ENCODE results near the gene BCL11B. TPM values are rescaled to one million over a fixed set of nuclear protein-coding genes. Genes with fewer than 3 reads are reported as not detected.
A peak's percentile ranks its signal among the peaks of the same experiment; 100 is the strongest.

BCL11B gene
- polyA plus RNA-seq, 3 donors from 2014 or later, result 0.75 to 3.1 (median 1.0) TPM

DNA sequence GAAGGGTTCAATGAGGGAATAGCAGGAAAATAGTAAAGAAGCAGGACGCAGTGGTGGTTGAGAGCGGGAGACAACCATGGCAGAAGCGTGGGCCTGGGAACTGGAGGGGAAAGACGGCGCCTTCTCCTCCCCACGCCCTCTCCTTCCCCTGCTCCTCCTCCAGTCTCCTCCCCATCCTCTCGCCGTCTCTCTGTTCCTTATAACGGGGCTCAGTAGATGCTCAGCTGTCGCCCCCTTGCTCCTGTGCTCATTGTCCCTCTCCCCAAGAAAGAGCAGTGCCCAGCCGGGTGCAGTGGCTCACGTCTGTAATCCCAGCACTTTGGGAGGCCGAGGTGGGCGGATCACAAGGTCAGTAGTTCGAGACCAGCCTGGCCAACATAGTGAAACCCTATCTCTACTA is 142.0 kb downstream of the BCL11B start:
- no peaks in the 10 kb centered on the region for H3K9me3 Mint-ChIP-seq
- no peak for DNase-seq
- H3K4me3 Mint-ChIP-seq, result no peak overlapping the region
- no peaks in the 10 kb centered on the region for H3K36me3 Mint-ChIP-seq
- H3K27me3 Mint-ChIP-seq (ENCODE audit: low read depth in 3 of 3), result peaks cover 0 to 4% (median 2%) of the 10 kb centered on the region in 3 donors
- peak overlapping the region in 1 of 6 donors; percentile 72 for H3K27ac Mint-ChIP-seq
- peaks cover 3 to 6% of the 10 kb centered on the region in 2 donors for H3K4me1 Mint-ChIP-seq

DNA sequence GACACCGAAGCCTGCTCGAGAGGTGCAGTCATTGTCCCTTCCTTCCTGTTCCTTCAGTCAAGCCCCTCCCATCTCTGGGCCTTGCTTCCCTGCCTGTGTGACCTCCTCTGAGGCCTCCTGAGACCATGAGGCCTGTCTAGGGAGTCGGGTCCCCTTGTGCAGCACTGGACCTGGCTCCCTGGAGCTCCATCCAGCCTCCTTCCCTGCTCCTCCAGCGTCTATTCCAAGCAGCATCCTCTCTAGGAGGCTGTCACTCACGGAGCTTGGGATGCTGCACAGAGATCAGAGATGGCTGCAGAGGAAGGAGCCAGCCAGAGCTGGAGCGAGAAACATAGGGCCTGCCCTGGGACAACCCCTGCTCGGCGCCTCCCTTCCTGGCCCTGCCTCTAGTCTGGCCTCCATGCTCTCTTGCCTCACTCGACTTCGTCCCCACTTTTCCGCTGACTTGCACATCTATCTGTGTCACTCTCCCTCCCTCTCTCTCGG is 142.7 kb downstream of the BCL11B start:
- H3K27me3 Mint-ChIP-seq (ENCODE audit: low read depth in 3 of 3), result peaks cover 0 to 4% (median 2%) of the 10 kb centered on the region in 3 donors
- no peaks in the 10 kb centered on the region for H3K36me3 Mint-ChIP-seq
- H3K4me1 Mint-ChIP-seq, result peaks cover 3 to 6% of the 10 kb centered on the region in 2 donors
- DNase-seq, result no peak
- no peak overlapping the region for H3K4me3 Mint-ChIP-seq
- no peaks in the 10 kb centered on the region for H3K9me3 Mint-ChIP-seq
- H3K27ac Mint-ChIP-seq, result peak overlapping the region in 1 of 6 donors; percentile 56

DNA sequence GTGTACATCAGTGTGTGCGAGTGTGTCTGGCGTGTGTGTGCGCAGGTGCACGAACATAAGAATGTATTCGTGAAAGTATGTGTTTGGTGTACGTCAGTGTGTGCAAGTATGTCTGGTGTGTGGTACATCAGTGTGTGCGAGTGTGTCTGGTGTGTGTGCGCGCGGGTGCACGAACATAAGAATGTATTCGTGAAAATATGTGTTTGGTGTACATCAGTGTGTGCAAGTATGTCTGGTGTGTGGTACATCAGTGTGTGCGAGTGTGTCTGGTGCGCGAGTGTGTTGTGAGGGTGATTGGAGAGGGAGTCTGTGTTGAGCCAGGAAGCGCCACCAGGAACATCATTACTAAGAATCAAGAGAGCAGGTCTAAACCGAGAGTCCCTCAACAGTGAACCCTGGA is 143.8 kb downstream of the BCL11B start:
- Mint-ChIP-seq H3K4me3 (no peak overlapping the region), H3K27me3 (ENCODE audit: low read depth in 3 of 3) (peaks cover 0 to 4% (median 2%) of the 10 kb centered on the region in 3 donors), H3K27ac (no peak overlapping the region), H3K4me1 (peaks cover 3 to 6% of the 10 kb centered on the region in 2 donors), H3K9me3 (no peaks in the 10 kb centered on the region), H3K36me3 (no peaks in the 10 kb centered on the region)
- DNase-seq, result no peak

DNA sequence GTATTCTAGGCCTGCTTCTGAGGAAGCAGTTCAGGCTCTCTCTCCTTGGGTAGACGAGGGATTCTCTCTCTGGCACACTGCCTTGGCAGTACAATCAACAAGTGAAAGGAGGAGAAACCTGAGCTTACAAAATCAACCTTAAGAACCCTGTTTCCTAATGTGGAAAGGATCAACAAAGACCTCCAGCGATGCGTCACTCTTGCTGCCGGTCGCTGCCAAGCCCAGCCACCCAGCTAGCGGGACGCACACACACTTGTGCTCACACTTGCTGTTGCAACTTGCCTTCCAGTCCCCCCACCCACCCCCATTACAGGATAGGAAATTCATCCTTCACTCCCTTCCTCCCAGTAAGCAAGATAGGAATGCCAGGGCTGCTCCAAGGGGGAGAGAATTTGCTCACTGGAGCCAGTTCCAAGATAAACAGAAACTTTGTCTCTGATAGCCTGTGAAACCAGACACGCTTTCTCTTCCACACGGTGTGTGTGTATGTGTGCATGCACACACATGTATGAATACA is 144.3 kb downstream of the BCL11B start:
- peaks cover 3 to 6% of the 10 kb centered on the region in 2 donors for H3K4me1 Mint-ChIP-seq
- no peak for DNase-seq
- no peak overlapping the region for H3K4me3 Mint-ChIP-seq
- H3K27me3 Mint-ChIP-seq (ENCODE audit: low read depth in 3 of 3), result peaks cover 0 to 4% (median 2%) of the 10 kb centered on the region in 3 donors
- no peak overlapping the region for H3K27ac Mint-ChIP-seq
- no peaks in the 10 kb centered on the region for H3K9me3 Mint-ChIP-seq
- H3K36me3 Mint-ChIP-seq, result no peaks in the 10 kb centered on the region

DNA sequence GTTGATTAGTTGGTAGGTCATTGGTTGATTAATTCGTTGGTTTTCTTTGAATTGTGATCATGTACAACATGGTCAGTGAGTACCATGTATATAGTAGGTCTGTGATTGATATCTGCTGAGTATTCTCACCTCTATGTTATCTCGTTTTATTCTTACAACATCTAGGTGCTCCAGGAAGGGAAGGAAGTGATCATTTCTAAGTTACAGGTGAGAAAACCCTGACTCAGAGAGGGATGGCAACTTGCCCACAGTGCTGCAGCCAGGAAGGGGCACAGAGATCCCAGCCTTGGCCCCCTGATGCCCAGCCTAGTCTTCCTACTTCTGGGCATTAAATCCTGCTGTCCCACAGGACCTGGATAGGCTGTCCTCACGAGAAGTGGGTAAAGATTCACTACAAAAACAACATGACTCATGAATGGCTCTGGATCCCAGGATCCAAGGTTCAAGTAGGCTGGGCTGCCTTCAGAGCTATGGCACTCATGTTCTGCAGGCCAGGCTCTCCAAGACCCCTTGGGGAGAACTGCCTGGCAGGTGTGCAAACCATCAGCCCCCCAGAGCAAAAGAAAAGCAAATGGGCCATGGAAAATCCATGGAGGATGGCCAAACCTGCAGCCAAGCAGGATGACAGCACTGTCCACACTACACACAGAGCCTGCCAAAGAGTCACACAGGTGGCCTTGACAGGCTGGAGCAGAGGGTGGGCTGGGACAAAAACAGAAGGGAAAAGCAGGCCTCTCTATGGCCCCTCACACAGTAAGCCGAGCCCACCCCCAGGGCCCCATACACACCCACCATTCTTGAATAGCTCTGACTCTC is 146.2 kb downstream of the BCL11B start:
- no peak for DNase-seq
- Mint-ChIP-seq H3K27me3 (ENCODE audit: low read depth in 3 of 3) (peaks cover 0 to 8% (median 4%) of the 10 kb centered on the region in 3 donors), H3K9me3 (no peaks in the 10 kb centered on the region), H3K36me3 (no peaks in the 10 kb centered on the region), H3K27ac (no peak overlapping the region), H3K4me1 (peaks cover 3 to 6% of the 10 kb centered on the region in 2 donors), H3K4me3 (no peak overlapping the region)

DNA sequence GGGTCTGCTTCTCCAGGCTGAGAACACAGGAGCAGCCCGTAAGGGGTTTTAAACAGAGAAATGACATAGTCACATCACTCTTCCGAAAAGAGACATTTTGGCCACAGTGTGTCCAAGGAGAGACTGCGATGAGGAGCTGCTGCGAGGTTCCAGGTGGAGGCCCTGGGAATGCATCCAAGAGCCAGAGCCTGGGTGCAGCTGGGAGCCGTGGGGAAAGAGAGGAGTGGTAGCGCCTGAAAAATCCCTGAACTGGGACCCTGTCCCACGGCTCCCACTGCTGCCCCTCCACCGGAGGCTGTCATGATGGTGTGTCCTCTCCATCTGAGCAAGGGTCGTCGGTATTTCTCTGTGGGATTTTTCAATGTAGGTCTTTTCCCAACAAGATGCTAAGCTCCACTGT is 146.9 kb downstream of the BCL11B start:
- DNase-seq, result no peak
- Mint-ChIP-seq H3K4me1 (peaks cover 3 to 6% of the 10 kb centered on the region in 2 donors), H3K27me3 (ENCODE audit: low read depth in 3 of 3) (peaks cover 0 to 8% (median 4%) of the 10 kb centered on the region in 3 donors), H3K27ac (no peak overlapping the region), H3K9me3 (no peaks in the 10 kb centered on the region), H3K4me3 (no peak overlapping the region), H3K36me3 (no peaks in the 10 kb centered on the region)

DNA sequence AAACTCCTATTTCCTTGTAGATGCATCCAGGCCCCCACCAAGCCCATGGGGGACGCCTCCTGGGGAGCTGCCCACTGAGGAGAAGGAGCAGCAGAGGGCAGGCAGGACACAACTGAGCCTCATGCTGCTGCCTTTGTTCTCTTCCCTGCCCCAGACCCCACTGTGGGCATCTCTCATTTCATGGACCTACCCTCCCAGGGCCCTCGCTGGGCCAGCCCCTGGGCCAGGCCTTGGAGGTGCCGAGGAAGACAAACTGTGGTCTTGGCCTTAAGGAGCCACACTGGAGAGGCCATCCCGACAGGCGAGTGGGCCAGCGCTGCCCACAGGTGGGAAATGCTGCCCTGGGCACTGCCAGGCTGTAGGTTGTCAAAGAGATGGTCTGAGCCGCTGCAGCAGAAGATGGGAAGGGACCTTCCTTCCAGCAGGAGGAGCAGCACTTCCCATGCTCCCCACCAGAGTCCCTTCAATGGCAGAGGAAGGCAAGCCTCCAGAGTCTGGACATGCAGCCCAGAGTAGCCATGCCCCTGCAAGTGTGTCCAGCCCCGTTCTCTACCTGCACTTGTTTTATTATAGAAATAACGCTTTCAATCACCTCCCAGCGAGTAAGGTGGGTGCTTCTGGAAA is 147.4 kb downstream of the BCL11B start:
- Mint-ChIP-seq H3K27me3 (ENCODE audit: low read depth in 3 of 3) (peaks cover 0 to 11% (median 4%) of the 10 kb centered on the region in 3 donors), H3K27ac (no peak overlapping the region), H3K4me3 (no peak overlapping the region), H3K4me1 (peaks cover 3 to 4% of the 10 kb centered on the region in 2 donors), H3K36me3 (no peaks in the 10 kb centered on the region), H3K9me3 (no peaks in the 10 kb centered on the region)
- no peak for DNase-seq

DNA sequence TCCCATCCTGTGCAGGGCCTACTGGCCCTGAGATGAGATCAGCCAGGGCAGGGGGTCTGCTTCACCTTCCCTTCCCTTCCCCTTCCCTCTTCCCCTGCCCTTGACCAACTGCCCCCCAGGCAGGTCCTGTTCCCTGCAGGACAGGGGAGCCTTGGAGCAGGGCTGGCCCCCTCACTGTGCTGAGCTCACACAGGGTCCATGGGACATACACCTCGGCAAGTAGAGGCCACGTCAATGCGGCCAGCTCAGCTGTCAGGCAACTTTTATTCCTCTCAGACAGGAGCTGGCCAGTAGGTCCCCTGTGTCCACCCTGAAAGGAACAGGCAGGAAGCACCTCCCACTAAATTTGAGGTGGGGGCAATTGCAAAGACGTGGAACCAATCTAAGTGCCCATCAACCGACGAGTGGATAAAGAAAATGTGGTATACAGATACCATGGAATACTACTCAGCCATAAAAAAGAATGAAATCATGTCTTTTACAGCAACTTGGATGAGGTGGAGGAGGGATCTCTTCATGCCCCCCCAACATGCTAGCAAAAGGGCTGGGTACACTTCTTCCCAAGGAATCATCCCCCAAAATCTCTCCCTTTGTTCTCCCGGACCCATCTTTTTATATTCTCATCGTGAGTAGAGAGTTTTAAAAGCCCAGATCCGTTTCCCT is 148.7 kb downstream of the BCL11B start:
- no peak for DNase-seq
- no peak overlapping the region for H3K4me3 Mint-ChIP-seq
- no peaks in the 10 kb centered on the region for H3K36me3 Mint-ChIP-seq
- H3K27ac Mint-ChIP-seq, result no peak overlapping the region
- H3K9me3 Mint-ChIP-seq, result no peaks in the 10 kb centered on the region
- peaks cover 1 to 14% (median 2%) of the 10 kb centered on the region in 3 donors for H3K27me3 Mint-ChIP-seq (ENCODE audit: low read depth in 3 of 3)
- H3K4me1 Mint-ChIP-seq, result peaks cover 7 to 8% of the 10 kb centered on the region in 2 donors

DNA sequence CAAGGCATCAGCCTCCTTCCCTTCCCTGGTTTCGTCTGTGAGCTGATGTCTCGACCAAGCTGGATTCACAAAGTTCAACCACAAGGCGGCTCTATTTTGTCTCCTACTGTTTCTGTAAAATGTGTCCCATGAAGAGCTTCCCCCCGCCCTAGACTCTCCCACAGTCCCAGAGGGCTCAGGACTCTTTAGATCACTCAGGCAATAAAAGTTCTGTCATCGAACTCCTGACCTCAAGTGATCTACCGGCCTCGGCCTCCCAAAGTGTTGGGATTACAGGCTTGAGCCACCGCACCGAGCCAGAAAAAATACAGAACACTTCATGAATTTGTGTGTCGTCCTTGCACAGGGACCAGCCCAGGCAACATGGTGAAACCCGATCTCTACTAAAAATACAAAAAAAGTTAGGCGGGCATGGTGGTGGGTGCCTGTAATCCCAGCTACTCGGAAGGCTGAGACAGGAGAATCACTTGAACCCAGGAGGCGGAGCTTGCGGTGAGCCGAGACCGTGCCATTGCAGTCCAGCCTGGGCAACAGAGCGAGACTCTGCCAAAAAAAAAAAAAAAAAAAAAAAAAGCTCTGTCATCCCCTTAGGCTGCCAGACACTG is 149.4 kb downstream of the BCL11B start:
- H3K27me3 Mint-ChIP-seq (ENCODE audit: low read depth in 3 of 3), result peaks cover 2 to 14% (median 4%) of the 10 kb centered on the region in 3 donors
- H3K27ac Mint-ChIP-seq, result no peak overlapping the region
- no peak overlapping the region for H3K4me3 Mint-ChIP-seq
- no peaks in the 10 kb centered on the region for H3K9me3 Mint-ChIP-seq
- DNase-seq, result no peak
- H3K36me3 Mint-ChIP-seq, result no peaks in the 10 kb centered on the region
- H3K4me1 Mint-ChIP-seq, result peaks cover 9 to 10% of the 10 kb centered on the region in 2 donors

DNA sequence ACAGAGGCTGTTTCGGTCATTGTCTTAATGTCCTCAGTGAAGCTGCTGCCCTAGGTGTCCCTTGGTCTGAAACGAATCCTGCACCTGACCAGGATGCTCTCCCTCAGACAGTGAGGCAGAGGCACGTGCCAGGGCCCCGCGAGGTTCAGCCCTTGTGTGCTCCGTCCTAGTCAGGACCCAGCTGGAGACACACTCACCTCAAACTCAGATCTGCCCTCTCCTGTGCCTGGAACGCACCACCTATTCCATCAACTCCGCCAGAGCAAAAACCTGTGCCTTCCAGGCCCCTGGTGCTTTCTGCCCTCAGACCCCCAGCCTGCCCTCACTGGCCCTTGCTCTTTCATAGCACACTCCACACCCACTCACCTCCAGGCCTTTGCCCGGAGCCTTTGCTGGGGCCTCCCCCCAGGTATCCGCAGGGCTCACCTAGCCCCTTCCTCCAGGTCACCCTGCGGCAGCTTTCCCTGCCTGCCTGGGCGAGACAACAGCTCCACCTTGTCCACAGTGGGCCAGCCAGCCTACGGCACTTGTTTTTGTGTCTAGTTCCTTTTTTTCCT is 150.6 kb downstream of the BCL11B start:
- Mint-ChIP-seq H3K27ac (no peak overlapping the region), H3K36me3 (no peaks in the 10 kb centered on the region), H3K4me3 (no peak overlapping the region), H3K4me1 (peaks cover 9 to 12% of the 10 kb centered on the region in 2 donors), H3K9me3 (no peaks in the 10 kb centered on the region), H3K27me3 (ENCODE audit: low read depth in 3 of 3) (peaks cover 4 to 15% (median 5%) of the 10 kb centered on the region in 3 donors)
- DNase-seq, result no peak

DNA sequence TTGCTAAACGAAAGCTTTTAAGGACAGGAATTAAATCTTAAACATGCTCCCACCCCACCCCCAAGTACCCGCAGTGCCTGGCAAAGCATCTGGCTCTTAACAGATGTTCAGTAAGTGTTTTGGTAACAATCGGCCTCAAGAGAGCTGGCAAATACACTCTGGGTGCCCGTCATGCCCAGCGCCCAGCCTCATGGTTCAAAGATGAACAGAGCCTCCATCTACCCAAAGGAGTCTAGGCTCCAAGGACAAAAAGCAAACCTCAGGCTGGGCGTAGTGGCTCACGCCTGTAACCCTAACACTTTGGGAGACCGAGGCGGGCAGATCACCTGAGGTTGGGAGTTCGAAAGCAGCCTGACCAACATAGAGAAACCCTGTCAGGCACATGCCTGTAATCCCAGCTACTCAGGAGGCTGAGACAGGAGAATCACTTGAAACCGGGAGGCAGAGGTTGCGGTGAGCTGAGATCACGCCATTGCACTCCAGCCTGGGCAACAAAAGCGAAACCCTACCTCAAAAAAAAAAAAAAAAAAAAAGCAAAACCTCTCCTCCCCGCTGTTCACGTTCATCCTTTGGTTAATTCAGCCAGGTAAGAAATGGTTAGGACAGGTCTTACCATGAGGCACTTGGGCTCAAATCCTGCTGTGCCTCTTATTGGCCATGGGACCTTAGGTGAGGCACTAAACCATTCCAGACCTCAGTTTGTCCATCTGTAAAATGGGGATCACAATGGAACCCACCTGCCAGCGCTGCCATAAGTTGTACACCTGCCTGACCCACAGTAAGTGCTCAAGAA is 151.3 kb downstream of the BCL11B start:
- H3K27ac Mint-ChIP-seq, result no peak overlapping the region
- DNase-seq, result no peak
- peaks cover 5 to 15% (median 6%) of the 10 kb centered on the region in 3 donors for H3K27me3 Mint-ChIP-seq (ENCODE audit: low read depth in 3 of 3)
- no peak overlapping the region for H3K4me3 Mint-ChIP-seq
- no peaks in the 10 kb centered on the region for H3K36me3 Mint-ChIP-seq
- H3K4me1 Mint-ChIP-seq, result peaks cover 9 to 12% of the 10 kb centered on the region in 2 donors
- H3K9me3 Mint-ChIP-seq, result no peaks in the 10 kb centered on the region

DNA sequence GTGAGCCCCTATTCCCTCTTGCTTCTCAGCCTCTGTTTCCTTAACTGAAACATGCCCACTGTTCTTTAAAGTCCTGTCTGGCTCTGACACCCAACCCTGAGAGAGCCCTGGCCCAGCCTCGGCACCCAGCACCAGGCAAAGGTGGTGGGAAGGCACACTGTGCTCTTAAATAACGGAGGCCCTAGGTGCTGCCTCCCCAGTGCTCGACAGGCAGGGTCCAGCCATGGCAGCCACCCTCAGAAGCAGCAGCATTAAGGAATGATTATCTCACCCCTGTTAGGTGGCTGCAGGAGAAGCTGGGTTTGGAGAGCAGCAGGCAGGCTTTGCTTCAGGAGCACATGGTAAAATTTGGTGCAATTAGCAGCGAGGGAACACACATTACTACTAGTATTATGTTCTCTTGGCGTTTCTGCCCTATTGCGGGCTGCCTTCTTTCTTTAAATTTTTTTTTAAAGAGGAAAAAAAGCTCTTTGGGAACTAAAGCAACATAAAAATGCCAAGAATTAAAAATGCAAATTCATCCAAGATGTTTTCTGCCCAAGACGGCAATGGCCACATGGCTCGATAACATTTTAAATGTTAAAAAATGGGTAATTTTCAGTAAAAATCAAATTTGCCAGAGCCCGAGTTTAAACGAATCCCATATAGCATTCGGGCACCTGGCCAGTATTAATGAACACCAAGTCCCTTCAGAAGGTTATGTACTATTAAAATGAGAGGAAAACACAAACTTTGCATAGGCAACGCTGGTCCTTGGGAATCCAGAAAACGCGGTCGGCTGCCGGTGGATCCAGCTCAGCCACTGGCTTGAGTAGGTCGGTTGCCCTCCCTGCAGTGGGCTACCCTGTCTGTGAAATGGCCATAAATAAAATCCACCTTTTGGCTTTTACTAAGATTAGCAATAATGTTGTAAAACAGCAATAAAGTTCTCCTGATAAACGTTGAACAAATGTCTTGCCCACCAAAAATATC is 152.2 kb downstream of the BCL11B start:
- H3K27ac Mint-ChIP-seq, result no peak overlapping the region
- H3K27me3 Mint-ChIP-seq (ENCODE audit: low read depth in 3 of 3), result peaks cover 5 to 15% (median 8%) of the 10 kb centered on the region in 3 donors
- H3K9me3 Mint-ChIP-seq, result no peaks in the 10 kb centered on the region
- H3K4me1 Mint-ChIP-seq, result peaks cover 9% of the 10 kb centered on the region in 2 donors
- H3K4me3 Mint-ChIP-seq, result no peak overlapping the region
- no peak for DNase-seq
- no peaks in the 10 kb centered on the region for H3K36me3 Mint-ChIP-seq

Measured in immature natural killer cell (primary cell).